Smooth muscle cell (in vitro differentiated cells): ENCODE measurements around the gene NALCN. TPM values are rescaled to one million over a fixed set of nuclear protein-coding genes. Genes with fewer than 3 reads are reported as not detected.
A peak's percentile ranks its signal among the peaks of the same experiment; 100 is the strongest.

Experiments
- DNase-seq: peaks from one replicate; lab custom pipeline; 2025; ENCODE audit not compliant: unreplicated experiment; lab: John Stamatoyannopoulos, UW
- H2AFZ ChIP-seq: fragments of 200-600 bp; sonication (generic); 2 replicates; pipeline ENCODE4 v1.6.0; 2016; ENCODE audit warnings: antibody characterized with exemption, low read depth, mild to moderate bottlenecking
- H3F3A ChIP-seq: fragments of 200-600 bp; sonication (generic); 2 replicates; pipeline ENCODE4 v1.6.0; 2017; ENCODE audit warnings: antibody characterized with exemption, low read depth
- H3K27ac ChIP-seq: fragments of 200-600 bp; sonication (generic); 2 replicates; pipeline ENCODE4 v1.5.1; 2016; ENCODE audit warnings: low read depth, mild to moderate bottlenecking
- H3K27me3 ChIP-seq: fragments of 200-600 bp; sonication (generic); 2 replicates; pipeline ENCODE4 v1.6.1; 2016; ENCODE audit warnings: low read depth, mild to moderate bottlenecking
- H3K36me3 ChIP-seq: fragments of 200-600 bp; sonication (generic); 2 replicates; pipeline ENCODE4 v1.5.1; 2016; ENCODE audit warnings: low read depth
- H3K4me1 ChIP-seq: fragments of 200-600 bp; sonication (generic); 2 replicates; pipeline ENCODE4 v1.5.1; 2016; ENCODE audit warnings: low read depth
- H3K4me2 ChIP-seq: fragments of 200-600 bp; sonication (generic); 2 replicates; pipeline ENCODE4 v1.6.0; 2016; ENCODE audit warnings: mild to moderate bottlenecking
- H3K4me3 ChIP-seq: fragments of 200-600 bp; sonication (generic); 2 replicates; pipeline ENCODE4 v1.5.1; 2016; ENCODE audit warnings: mild to moderate bottlenecking
- H3K79me2 ChIP-seq: fragments of 200-600 bp; sonication (generic); 2 replicates; pipeline ENCODE4 v1.6.0; 2016; ENCODE audit warnings: low read depth, mild to moderate bottlenecking
- H3K9ac ChIP-seq: fragments of 200-600 bp; sonication (generic); 2 replicates; pipeline ENCODE4 v1.6.0; 2016; ENCODE audit warnings: low read depth
- H3K9me3 ChIP-seq: fragments of 200-600 bp; sonication (generic); replicated peaks from 2 replicates; pipeline ENCODE4 v1.5.1; 2016; ENCODE audit warnings: low read depth
- H4K20me1 ChIP-seq: fragments of 200-600 bp; sonication (generic); 2 replicates; pipeline ENCODE4 v1.6.0; 2016; ENCODE audit warnings: low read depth
- CTCF ChIP-seq: fragments of 200-600 bp; sonication (generic); IDR thresholded peaks from 2 replicates; pipeline ENCODE4 v1.5.1; 2017; ENCODE audit warnings: borderline replicate concordance, mild to moderate bottlenecking, antibody characterized with exemption; ENCODE audit not compliant: insufficient read depth, poor library complexity, severe bottlenecking
- WGBS: methylation state at CpG from one replicate; pipeline ENCODE4 v1.1.7; 2016; ENCODE audit warnings: low lambda C conversion rate; 5-methylcytosine and 5-hydroxymethylcytosine counted together
- polyA plus RNA-seq: library from polyadenylated mRNA; unstranded; fragments of >200 nt; fragmentation: Nextera tagmentation; extraction: Ambion mirVana; gene quantifications from 2 replicates; pipeline ENCODE4 v1.2.1, GENCODE V29; 2016
- total RNA-seq: library from RNA; depleted of rRNA; stranded (reverse); fragments of >200 nt; gene quantifications from 2 replicates; pipeline ENCODE4 v1.2.3, GENCODE V29; 2014

The NALCN gene
- total and polyA plus RNA-seq, 2 experiments from 2014 or later, result 4.1 to 6.0 TPM

- no peaks in the 10 kb centered on the region for H4K20me1 ChIP-seq
- no peak overlapping the region for H2AFZ ChIP-seq
Observed at GRCh38 chr13:101425623-101426022, 9.3 kb upstream of the NALCN start.

DNA sequence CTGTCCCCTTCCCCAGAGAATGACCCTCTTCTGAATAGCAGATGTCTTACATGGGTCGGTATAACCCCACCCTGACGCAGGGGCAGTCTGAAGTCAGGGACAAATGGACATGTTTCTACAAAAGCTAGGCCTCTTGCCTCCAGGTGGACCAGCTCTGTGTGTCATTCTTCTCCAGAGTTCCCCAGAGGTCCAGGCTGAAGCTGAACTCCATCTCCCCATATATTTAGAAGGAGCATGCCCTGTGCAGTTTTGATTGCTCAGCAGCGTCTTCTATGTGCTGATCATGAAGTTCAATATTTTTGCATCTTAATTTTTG, 8.8 kb upstream of the NALCN start:
- 97% methylated on average over 3 of the region's 3 CpGs for WGBS
- no peaks in the 10 kb centered on the region for H3K27me3 ChIP-seq
- H3K9ac ChIP-seq, result no peak overlapping the region
- H3K4me3 ChIP-seq, result no peak overlapping the region
- H3K27ac ChIP-seq, result no peak overlapping the region
- no peaks in the 10 kb centered on the region for H3K4me1 ChIP-seq
- no peak overlapping the region for H2AFZ ChIP-seq
- H3K4me2 ChIP-seq, result no peak overlapping the region
- no peak for DNase-seq
- no peak for TF ChIP-seq CTCF
- H4K20me1 ChIP-seq, result no peaks in the 10 kb centered on the region
- H3K79me2 ChIP-seq, result no peaks in the 10 kb centered on the region
- H3K36me3 ChIP-seq, result no peaks in the 10 kb centered on the region
- H3K9me3 ChIP-seq, result no peaks in the 10 kb centered on the region
- H3F3A ChIP-seq, result no peaks in the 10 kb centered on the region

More at GRCh38 chr13:101425623-101426022, 9.3 kb upstream of the NALCN start:
- H3K9ac ChIP-seq, result no peak overlapping the region
- H3K27me3 ChIP-seq, result no peaks in the 10 kb centered on the region
- WGBS, result 85% methylated on average over 10 of the region's 10 CpGs
- H3F3A ChIP-seq, result no peaks in the 10 kb centered on the region
- no peaks in the 10 kb centered on the region for H3K36me3 ChIP-seq
- H3K4me2 ChIP-seq, result no peak overlapping the region
- no peak overlapping the region for H3K27ac ChIP-seq
- no peaks in the 10 kb centered on the region for H3K9me3 ChIP-seq
- no peaks in the 10 kb centered on the region for H3K79me2 ChIP-seq
- H3K4me1 ChIP-seq, result no peaks in the 10 kb centered on the region
- no peak overlapping the region for H3K4me3 ChIP-seq
- no peak for TF ChIP-seq CTCF
- DNase-seq, result no peak

- no peaks in the 10 kb centered on the region for H3K27me3 ChIP-seq
- DNase-seq, result no peak
- H3K9me3 ChIP-seq, result no peaks in the 10 kb centered on the region
- TF ChIP-seq CTCF, result no peak
- H3K36me3 ChIP-seq, result no peaks in the 10 kb centered on the region
- no peak overlapping the region for H3K4me2 ChIP-seq
- H4K20me1 ChIP-seq, result no peaks in the 10 kb centered on the region
- H3K4me1 ChIP-seq, result no peaks in the 10 kb centered on the region
- H3K27ac ChIP-seq, result no peak overlapping the region
- peak overlapping the region; percentile 19 for H2AFZ ChIP-seq
- H3K79me2 ChIP-seq, result no peaks in the 10 kb centered on the region
- 73% methylated on average over 6 of the region's 6 CpGs for WGBS
- no peak overlapping the region for H3K4me3 ChIP-seq
- H3F3A ChIP-seq, result no peaks in the 10 kb centered on the region
- no peak overlapping the region for H3K9ac ChIP-seq
Observed at GRCh38 chr13:101424381-101425155, 8.3 kb upstream of the NALCN start.

DNA sequence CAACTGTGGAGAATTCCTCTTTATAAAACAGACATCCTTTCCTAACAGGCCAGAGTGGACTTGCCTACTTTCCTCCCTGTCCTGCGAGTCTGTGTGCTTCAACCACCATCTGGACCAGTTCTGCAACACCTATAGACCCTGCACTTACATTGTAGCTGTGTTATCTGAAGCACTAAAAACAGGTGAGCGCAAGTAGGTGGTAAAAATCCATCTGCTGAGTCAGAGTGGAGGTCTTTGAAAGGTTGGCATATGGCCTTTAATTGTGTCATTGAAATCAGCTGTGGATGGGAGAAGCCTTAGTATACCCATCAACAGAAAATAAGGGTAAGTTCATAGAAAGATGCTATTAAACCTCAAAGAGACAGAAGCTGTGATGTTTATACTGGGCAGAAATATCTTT, 7.6 kb upstream of the NALCN start:
- H4K20me1 ChIP-seq, result no peaks in the 10 kb centered on the region
- no peaks in the 10 kb centered on the region for H3K36me3 ChIP-seq
- no peaks in the 10 kb centered on the region for H3K4me1 ChIP-seq
- TF ChIP-seq CTCF, result no peak
- H3F3A ChIP-seq, result no peaks in the 10 kb centered on the region
- DNase-seq, result no peak
- H2AFZ ChIP-seq, result no peak overlapping the region
- no peak overlapping the region for H3K4me3 ChIP-seq
- no peaks in the 10 kb centered on the region for H3K9me3 ChIP-seq
- no peak overlapping the region for H3K4me2 ChIP-seq
- no peaks in the 10 kb centered on the region for H3K27me3 ChIP-seq
- H3K9ac ChIP-seq, result no peak overlapping the region
- H3K27ac ChIP-seq, result no peak overlapping the region
- no peaks in the 10 kb centered on the region for H3K79me2 ChIP-seq
- 90% methylated on average over 2 of the region's 2 CpGs for WGBS
